PFSK-1 (cell line): ENCODE data around the gene PLAGL1.

Source experiments
- FOXP2 ChIP-seq: optimal IDR thresholded peaks from 2 replicates; pipeline ENCODE3; 2011; ENCODE audit warnings: borderline replicate concordance, control low read depth, inconsistent platforms; ENCODE audit not compliant: insufficient read depth; ENCODE audit errors: extremely low read length, extremely low read depth
- POLR2AphosphoS5 ChIP-seq: IDR thresholded peaks from 2 replicates; pipeline ENCODE4 v1.6.1; 2012; ENCODE audit warnings: low read depth, mild to moderate bottlenecking, control low read depth, low read length, moderate library complexity
- SIN3A ChIP-seq: IDR thresholded peaks from 2 replicates; pipeline ENCODE4 v1.6.1; 2012; ENCODE audit warnings: mild to moderate bottlenecking, low read length, moderate library complexity, borderline replicate concordance; ENCODE audit not compliant: insufficient read depth
- TAF1 ChIP-seq: IDR thresholded peaks from 2 replicates; pipeline ENCODE4 v1.6.1; 2012; ENCODE audit warnings: low read length, control low read depth, borderline replicate concordance; ENCODE audit not compliant: insufficient read depth
- TF ChIP-seq, protein P1 (sequence below), 2 experiments: IDR thresholded peaks; 2 replicates each; pipeline versions ENCODE4 v1.6.1 to v1.8.0; 2011 to 2012; ENCODE audit warnings: low read depth in 2 of 2, low read length in 2 of 2, control low read depth in 1 of 2, inconsistent platforms in 1 of 2, mild to moderate bottlenecking in 1 of 2, moderate library complexity in 1 of 2; ENCODE audit not compliant: insufficient read depth in 1 of 2

PLAGL1 gene

DNA sequence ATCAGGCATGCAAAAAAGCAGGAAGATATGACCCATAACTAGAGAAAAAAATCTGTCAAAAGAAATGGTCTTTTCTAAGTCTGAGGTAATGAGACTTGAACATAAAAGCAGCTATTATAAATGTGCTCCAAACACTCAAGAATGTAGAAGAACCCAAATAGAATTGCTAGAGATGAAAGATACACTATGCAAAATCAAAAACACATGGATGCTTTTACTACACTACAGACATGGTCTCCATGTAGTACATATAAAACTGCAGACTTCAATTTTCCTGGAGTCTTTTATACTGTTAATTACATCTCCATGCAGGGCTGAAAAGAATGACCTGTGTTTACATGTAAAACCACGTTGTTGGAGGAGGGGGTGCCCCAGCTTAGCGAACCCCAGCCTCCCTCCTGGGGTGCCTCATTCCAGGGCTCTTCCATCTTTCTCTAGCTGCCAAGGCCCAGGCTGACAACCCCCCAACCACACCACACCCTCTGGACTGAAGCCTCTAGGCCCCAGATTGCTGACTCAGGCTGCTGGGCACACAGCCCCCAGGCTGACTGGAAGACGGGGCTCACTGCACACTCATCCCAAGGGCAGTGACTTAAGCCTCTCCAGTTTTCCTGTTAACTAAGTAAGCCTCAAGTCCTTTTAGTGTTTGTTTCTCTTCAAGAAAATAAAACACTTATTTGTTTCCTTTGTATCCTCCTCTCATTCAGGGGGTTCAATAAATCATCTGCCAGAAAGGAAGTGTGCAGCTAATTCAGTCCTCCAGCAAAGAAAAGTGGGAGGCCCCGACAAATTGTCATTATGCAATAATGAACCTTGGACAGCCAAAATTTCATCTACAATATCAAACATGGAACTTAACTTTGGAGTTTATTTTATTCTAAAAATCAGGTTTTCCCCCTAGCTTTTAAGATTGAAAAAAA is 26.0 kb upstream of the PLAGL1 start:
- TF ChIP-seq POLR2AphosphoS5 (no peak), SIN3A (no peak), TAF1 (no peak), FOXP2 (no peak)
- TF ChIP-seq, protein P1, sequence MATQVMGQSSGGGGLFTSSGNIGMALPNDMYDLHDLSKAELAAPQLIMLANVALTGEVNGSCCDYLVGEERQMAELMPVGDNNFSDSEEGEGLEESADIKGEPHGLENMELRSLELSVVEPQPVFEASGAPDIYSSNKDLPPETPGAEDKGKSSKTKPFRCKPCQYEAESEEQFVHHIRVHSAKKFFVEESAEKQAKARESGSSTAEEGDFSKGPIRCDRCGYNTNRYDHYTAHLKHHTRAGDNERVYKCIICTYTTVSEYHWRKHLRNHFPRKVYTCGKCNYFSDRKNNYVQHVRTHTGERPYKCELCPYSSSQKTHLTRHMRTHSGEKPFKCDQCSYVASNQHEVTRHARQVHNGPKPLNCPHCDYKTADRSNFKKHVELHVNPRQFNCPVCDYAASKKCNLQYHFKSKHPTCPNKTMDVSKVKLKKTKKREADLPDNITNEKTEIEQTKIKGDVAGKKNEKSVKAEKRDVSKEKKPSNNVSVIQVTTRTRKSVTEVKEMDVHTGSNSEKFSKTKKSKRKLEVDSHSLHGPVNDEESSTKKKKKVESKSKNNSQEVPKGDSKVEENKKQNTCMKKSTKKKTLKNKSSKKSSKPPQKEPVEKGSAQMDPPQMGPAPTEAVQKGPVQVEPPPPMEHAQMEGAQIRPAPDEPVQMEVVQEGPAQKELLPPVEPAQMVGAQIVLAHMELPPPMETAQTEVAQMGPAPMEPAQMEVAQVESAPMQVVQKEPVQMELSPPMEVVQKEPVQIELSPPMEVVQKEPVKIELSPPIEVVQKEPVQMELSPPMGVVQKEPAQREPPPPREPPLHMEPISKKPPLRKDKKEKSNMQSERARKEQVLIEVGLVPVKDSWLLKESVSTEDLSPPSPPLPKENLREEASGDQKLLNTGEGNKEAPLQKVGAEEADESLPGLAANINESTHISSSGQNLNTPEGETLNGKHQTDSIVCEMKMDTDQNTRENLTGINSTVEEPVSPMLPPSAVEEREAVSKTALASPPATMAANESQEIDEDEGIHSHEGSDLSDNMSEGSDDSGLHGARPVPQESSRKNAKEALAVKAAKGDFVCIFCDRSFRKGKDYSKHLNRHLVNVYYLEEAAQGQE (IDR thresholded peaks at IDR 0.05; ENCODE audit: insufficient read depth in 1 of 2, low read depth in 2 of 2, low read length in 2 of 2): no peak

DNA sequence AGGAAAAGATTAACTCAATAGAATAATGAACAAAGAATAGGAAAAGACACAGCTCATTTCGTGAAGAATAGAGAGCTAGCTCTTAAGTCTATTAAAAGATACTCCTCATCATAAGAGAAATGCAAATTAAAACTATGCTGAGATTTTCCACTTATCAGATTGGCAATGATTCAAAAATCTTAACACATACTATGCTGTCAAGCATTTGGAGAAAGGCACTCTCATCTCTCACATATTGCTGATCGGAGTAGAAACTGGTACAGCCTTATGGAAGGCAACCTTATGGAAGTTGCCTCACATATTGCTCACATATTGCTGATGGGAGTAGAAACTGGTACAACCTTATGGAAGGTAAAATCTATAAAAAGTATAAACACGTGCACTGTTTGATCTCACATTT is 21.4 kb upstream of the PLAGL1 start:
- no peak for TF ChIP-seq SIN3A
- TF ChIP-seq, protein P1 (IDR thresholded peaks at IDR 0.05; ENCODE audit: insufficient read depth in 1 of 2, low read depth in 2 of 2, low read length in 2 of 2): no peak
- TF ChIP-seq POLR2AphosphoS5: no peak
- no peak for TF ChIP-seq TAF1
- no peak for TF ChIP-seq FOXP2

DNA sequence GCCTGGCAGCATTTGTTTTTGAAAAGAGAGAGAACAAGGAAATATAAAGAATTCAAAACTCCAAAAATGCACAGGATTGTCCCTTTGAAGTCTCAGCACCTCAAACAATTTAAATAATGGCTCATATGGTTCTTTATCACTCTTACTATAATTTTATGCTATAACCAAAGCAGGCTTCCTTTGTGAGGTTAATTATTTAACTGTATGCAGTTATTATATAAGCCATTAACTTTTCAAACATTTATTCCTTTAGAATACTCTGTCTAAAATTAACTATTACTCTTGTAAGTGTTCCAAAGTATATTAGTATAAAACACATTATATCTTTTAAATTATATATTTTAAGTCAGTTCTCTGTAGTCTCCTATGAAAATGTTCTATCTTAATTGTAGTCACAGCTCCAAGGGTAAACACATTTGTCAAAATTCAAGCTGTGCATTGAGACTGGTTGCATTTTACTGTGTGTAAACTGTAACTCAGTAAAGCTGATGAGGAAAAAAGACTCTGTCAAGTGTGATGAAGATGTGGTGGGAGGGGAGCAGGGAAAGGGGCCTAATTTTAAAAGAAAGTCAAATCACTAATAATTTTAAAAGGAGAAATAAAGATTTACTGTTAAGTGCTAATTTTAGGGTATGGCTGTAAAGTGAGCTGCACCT is 20.0 kb upstream of the PLAGL1 start:
- no peak for TF ChIP-seq POLR2AphosphoS5
- TF ChIP-seq, protein P1 (IDR thresholded peaks at IDR 0.05; ENCODE audit: insufficient read depth in 1 of 2, low read depth in 2 of 2, low read length in 2 of 2): no peak
- no peak for TF ChIP-seq TAF1
- no peak for TF ChIP-seq FOXP2
- TF ChIP-seq SIN3A: no peak

DNA sequence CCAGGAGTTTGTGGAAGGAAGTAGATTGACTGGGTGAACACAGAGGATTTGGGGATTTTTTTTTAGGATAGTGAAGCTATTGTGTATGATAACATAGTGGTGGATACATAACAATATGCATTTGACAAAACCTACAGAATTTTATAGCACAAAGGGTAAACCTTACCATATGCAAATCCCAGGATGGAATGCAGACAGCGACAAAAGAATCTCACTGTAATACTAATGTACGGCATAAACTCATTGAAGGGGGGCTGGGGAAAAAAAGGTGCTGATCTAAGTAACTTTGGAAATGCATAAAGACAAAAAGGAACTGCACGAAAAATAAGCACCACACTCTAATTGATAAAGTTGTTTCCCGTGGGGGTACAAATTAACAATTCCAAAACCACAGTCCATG is 15.2 kb upstream of the PLAGL1 start:
- TF ChIP-seq SIN3A (no peak), POLR2AphosphoS5 (no peak)

DNA sequence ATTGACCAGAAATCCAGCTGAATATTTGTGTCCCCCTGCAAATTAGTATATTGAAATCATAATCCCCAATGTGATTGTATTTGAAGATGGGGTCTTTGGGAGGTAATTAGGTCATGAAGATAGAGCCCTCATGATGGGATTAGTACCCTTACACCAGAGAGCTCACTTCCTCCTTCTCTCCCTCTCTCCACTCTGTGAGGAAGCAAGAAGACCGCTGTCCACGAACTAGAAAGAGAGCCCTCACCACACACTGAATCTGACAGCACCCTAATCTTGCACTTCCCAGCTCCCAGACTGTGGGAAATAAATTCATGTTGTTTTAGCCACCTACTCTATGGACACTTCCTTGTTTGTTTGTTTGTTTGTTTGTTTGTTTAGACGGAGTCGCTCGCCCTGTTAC is 11.9 kb upstream of the PLAGL1 start:
- no peak for TF ChIP-seq FOXP2
